HUES6 (cell line): Measurements from ENCODE around the gene ROBO1.
A peak's percentile ranks its signal among the peaks of the same experiment; 100 is the strongest.
"Not testable (repeated sequence)": the region's sequence is repeated elsewhere in the genome, so short reads cannot be mapped to it uniquely, and the experiment has no call there.

Experiments used
- H3K27ac ChIP-seq: 2 replicates; pipeline ENCODE4 v1.7.0; 2013; ENCODE audit warnings: low read depth, mild to moderate bottlenecking, low read length, inconsistent platforms
- H3K27me3 ChIP-seq: 2 replicates; pipeline ENCODE4 v1.6.1; 2013; ENCODE audit warnings: low read length; ENCODE audit not compliant: control insufficient read depth, insufficient read depth
- H3K36me3 ChIP-seq: 2 replicates; pipeline ENCODE4 v1.6.1; 2013; ENCODE audit warnings: low read length; ENCODE audit not compliant: control insufficient read depth, insufficient read depth
- H3K4me1 ChIP-seq: 2 replicates; pipeline ENCODE4 v1.6.1; 2013; ENCODE audit warnings: low read length; ENCODE audit not compliant: control insufficient read depth, insufficient read depth
- H3K4me3 ChIP-seq: 2 replicates; pipeline ENCODE4 v1.5.1; 2013; ENCODE audit warnings: low read depth, low read length
- H3K9ac ChIP-seq: one replicate; pipeline ENCODE4 v1.6.1; 2013; ENCODE audit warnings: mild to moderate bottlenecking, low read length
- H3K9me3 ChIP-seq: 2 replicates; pipeline ENCODE4 v1.6.1; 2013; ENCODE audit warnings: low read depth, low read length; ENCODE audit not compliant: control insufficient read depth, insufficient read depth

The ROBO1 gene

GRCh38 chr3:79767905-79768267 is at the start of gene ROBO1:
Gene ROBO1, minus strand, starts transcription at chr3:79767998.
- peaks cover 28% of the 10 kb centered on the region for H3K4me1 ChIP-seq
- H3K27ac ChIP-seq: no peak within 1 kb of the TSS
- no peaks in the 10 kb centered on the region for H3K36me3 ChIP-seq
- no peaks in the 10 kb centered on the region for H3K9me3 ChIP-seq
- peak within 1 kb of the TSS; percentile 77 for H3K4me3 ChIP-seq
- H3K27me3 ChIP-seq: peaks cover 54% of the 10 kb centered on the region
- H3K9ac ChIP-seq: no peak within 1 kb of the TSS

- Histone ChIP-seq H3K27ac (no peak overlapping the region), H3K4me1 (no peaks in the 10 kb centered on the region), H3K36me3 (no peaks in the 10 kb centered on the region), H3K9me3 (0 out of 2 replicates have a peak, but pooled peaks cover 5% of the 10 kb centered on the region), H3K9ac (no peak overlapping the region), H3K27me3 (no peaks in the 10 kb centered on the region), H3K4me3 (no peak overlapping the region)
Observed at GRCh38 chr3:79817224-79817623, 49.4 kb upstream of the ROBO1 start.

GRCh38 chr3:79815478-79815877 is 47.7 kb upstream of the ROBO1 start:
- no peaks in the 10 kb centered on the region for H3K27me3 ChIP-seq
- H3K36me3 ChIP-seq: no peaks in the 10 kb centered on the region
- no peak overlapping the region for H3K9ac ChIP-seq
- no peaks in the 10 kb centered on the region for H3K4me1 ChIP-seq
- H3K4me3 ChIP-seq: no peak overlapping the region
- no peak overlapping the region for H3K27ac ChIP-seq
- H3K9me3 ChIP-seq: 0 out of 2 replicates have a peak, but pooled peaks cover 5% of the 10 kb centered on the region

- Histone ChIP-seq H3K27ac (no peak overlapping the region), H3K4me1 (no peaks in the 10 kb centered on the region), H3K4me3 (no peak overlapping the region)
Observed at GRCh38 chr3:79810581-79810980, 42.8 kb upstream of the ROBO1 start.

GRCh38 chr3:79810092-79810491 is 42.3 kb upstream of the ROBO1 start:
- Histone ChIP-seq H3K4me3 (no peak overlapping the region), H3K27me3 (no peaks in the 10 kb centered on the region), H3K4me1 (no peaks in the 10 kb centered on the region), H3K9me3 (no peaks in the 10 kb centered on the region), H3K36me3 (no peaks in the 10 kb centered on the region), H3K9ac (no peak overlapping the region), H3K27ac (no peak overlapping the region)

More at GRCh38 chr3:79810581-79810980, 42.8 kb upstream of the ROBO1 start:
- Histone ChIP-seq H3K9me3 (0 out of 2 replicates have a peak, but pooled peaks cover 3% of the 10 kb centered on the region), H3K36me3 (no peaks in the 10 kb centered on the region), H3K9ac (no peak overlapping the region), H3K27me3 (no peaks in the 10 kb centered on the region)

- Histone ChIP-seq H3K27ac (no peak overlapping the region), H3K9me3 (no peaks in the 10 kb centered on the region), H3K9ac (no peak overlapping the region), H3K4me1 (no peaks in the 10 kb centered on the region), H3K4me3 (no peak overlapping the region), H3K36me3 (no peaks in the 10 kb centered on the region), H3K27me3 (no peaks in the 10 kb centered on the region)
Observed at GRCh38 chr3:79809106-79809505, 41.3 kb upstream of the ROBO1 start.

- Histone ChIP-seq H3K9me3 (no peaks in the 10 kb centered on the region), H3K27me3 (no peaks in the 10 kb centered on the region), H3K4me1 (no peaks in the 10 kb centered on the region), H3K4me3 (no peak overlapping the region), H3K36me3 (no peaks in the 10 kb centered on the region), H3K27ac (no peak overlapping the region), H3K9ac (no peak overlapping the region)
Observed at GRCh38 chr3:79808515-79808914, 40.7 kb upstream of the ROBO1 start.

- H3K27ac ChIP-seq, H3K9me3 ChIP-seq, H3K36me3 ChIP-seq, H3K4me3 ChIP-seq, H3K9ac ChIP-seq, H3K4me1 ChIP-seq, H3K27me3 ChIP-seq: not testable (repeated sequence)
Observed at GRCh38 chr3:79790177-79790576, 22.4 kb upstream of the ROBO1 start.

GRCh38 chr3:79773291-79773690 is 5.5 kb upstream of the ROBO1 start:
- Histone ChIP-seq H3K36me3 (no peaks in the 10 kb centered on the region), H3K4me3 (no peak overlapping the region), H3K4me1 (peaks cover 10% of the 10 kb centered on the region), H3K27ac (no peak overlapping the region), H3K9me3 (peaks cover 4% of the 10 kb centered on the region; the same call in 1 of the 2 replicates), H3K9ac (no peak overlapping the region), H3K27me3 (peaks cover 4% of the 10 kb centered on the region)

- Histone ChIP-seq H3K27ac (no peak overlapping the region), H3K4me3 (no peak overlapping the region)
Observed at GRCh38 chr3:79769229-79769628, 1.4 kb upstream of the ROBO1 start.

GRCh38 chr3:79767194-79767904 is 449 bp downstream of the ROBO1 start:
- Histone ChIP-seq H3K27me3 (peaks cover 54% of the 10 kb centered on the region), H3K4me3 (peak overlapping the region; percentile 77), H3K4me1 (peaks cover 28% of the 10 kb centered on the region), H3K9ac (no peak overlapping the region), H3K27ac (no peak overlapping the region), H3K36me3 (no peaks in the 10 kb centered on the region), H3K9me3 (no peaks in the 10 kb centered on the region)

More at GRCh38 chr3:79769229-79769628, 1.4 kb upstream of the ROBO1 start:
- H3K9me3 ChIP-seq: no peaks in the 10 kb centered on the region
- H3K36me3 ChIP-seq: no peaks in the 10 kb centered on the region
- H3K4me1 ChIP-seq: peaks cover 28% of the 10 kb centered on the region
- peaks cover 45% of the 10 kb centered on the region for H3K27me3 ChIP-seq
- H3K9ac ChIP-seq: no peak overlapping the region
